Testis (tissue), 3 donors: ENCODE measurements around the gene ATP1A4. TPM values are rescaled to one million over a fixed set of nuclear protein-coding genes. Genes with fewer than 3 reads are reported as not detected.

Source experiments
- DNase-seq: peaks from one replicate; pipeline ENCODE4 v3.0.0-alpha.2; 2019
- H3K27ac ChIP-seq, 2 donors: fragments of 200-600 bp; sonication (generic); one replicate each; pipeline ENCODE4 v1.5.1; 2019
- H3K27me3 ChIP-seq: fragments of 200-600 bp; sonication (generic); one replicate; pipeline ENCODE4 v1.5.1; 2019
- H3K36me3 ChIP-seq: fragments of 200-600 bp; sonication (generic); one replicate; pipeline ENCODE4 v1.5.1; 2017; ENCODE audit warnings: low read depth; ENCODE audit errors: missing control alignments
- H3K4me1 ChIP-seq: fragments of 200-600 bp; sonication (generic); one replicate; pipeline ENCODE4 v1.5.1; 2019
- H3K4me3 ChIP-seq, 2 donors: fragments of 200-600 bp; sonication (generic); one replicate each; pipeline ENCODE4 v1.5.1; 2017 to 2019
- H3K9me3 ChIP-seq: fragments of 200-600 bp; sonication (generic); one replicate; pipeline ENCODE4 v1.5.1; 2017
- POLR2A ChIP-seq: fragments of 450-650 bp; IDR thresholded peaks from one replicate; pipeline ENCODE4 v1.6.1; 2017; ENCODE audit warnings: antibody characterized with exemption, mild to moderate bottlenecking, moderate library complexity
- WGBS, 2 donors: methylation state at CpG; one replicate each; pipeline ENCODE4 v1.1.5; 2018; 5-methylcytosine and 5-hydroxymethylcytosine counted together
- intact Hi-C: fragments of 100-400 bp; cut with DNase I; formaldehyde crosslinking; loops from one replicate; pipeline ENCODE4 v1.15.1; 2023; ENCODE audit warnings: low total_unique reads
- polyA plus RNA-seq: library from polyadenylated mRNA; stranded (reverse); fragments of 350-450 nt; fragmentation: Illumina TruSeq; extraction: RNeasy Lipid Tissue Mini Kit (QIAGEN cat#74804); gene quantifications from one replicate; pipeline ENCODE4 v1.2.3, GENCODE V29; 2014; ENCODE audit warnings: low read depth, low replicate concordance; ENCODE audit not compliant: insufficient read depth
- total RNA-seq, 2 donors: library from RNA; depleted of rRNA; stranded (reverse); fragments of >200 nt; gene quantifications; one replicate each; pipeline ENCODE4 v1.2.3, GENCODE V29; 2016
- TF ChIP-seq, protein P1 (sequence below), 3 experiments: fragments of 450-650 bp in 2 of 3; fragments of 200-600 bp in 1 of 3; sonication (generic) in 1 of 3; IDR thresholded peaks; one replicate each; pipeline ENCODE4 v1.5.1; 2016 to 2019; ENCODE audit warnings: antibody characterized with exemption in 3 of 3, mild to moderate bottlenecking in 2 of 3, moderate library complexity in 1 of 3

Gene ATP1A4
- total and polyA plus RNA-seq, 3 donors from 2014 or later, result 13.3 to 38.6 (median 23.0) TPM

DNA sequence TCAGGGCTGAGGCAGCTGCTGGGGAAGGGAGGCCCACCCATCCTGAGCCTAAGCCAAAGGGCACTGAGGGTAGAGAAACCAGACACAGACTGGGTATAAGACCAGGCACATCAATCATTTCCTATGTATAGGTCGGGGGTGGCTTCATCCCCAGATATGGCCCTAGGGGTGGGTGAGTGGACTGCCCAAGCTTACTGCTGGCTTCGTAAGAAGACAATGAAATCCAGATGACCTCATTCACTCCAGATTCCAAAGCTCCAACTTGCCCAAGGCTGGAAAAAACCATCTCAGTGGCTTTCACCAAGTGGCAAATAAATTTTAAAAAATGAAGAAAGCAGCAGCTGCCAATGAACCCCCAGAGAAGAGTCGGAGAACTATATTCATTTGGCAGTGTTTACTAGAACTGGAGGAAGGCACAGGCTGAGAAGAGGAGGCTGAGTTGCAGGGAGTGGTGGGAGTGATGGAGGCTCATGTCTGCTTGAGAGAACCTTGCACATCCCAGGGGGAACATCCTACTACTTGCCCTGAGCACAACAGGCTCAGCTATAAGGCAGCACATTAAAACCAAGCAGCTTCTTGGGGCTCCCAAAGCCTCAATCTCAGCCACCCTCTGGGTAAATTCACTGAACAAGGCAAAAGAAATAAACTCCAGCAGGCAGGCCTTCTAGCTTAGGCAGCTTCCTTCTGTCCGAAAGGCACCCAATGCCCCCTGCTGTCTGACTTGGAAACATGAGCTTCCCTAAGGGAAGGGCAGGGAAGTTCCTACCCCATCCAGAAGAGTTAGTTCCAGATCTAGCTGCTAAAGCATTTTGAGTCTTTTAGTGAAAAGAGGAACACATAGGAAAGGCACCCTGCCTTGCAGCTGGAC lies 67.9 kb downstream of the ATP1A4 start:
- intact Hi-C loops, result no loop called here
- peaks cover 43% of the 10 kb centered on the region for H3K4me1 ChIP-seq
- peak; percentile 69 for DNase-seq
- H3K36me3 ChIP-seq, result peaks cover 2% of the 10 kb centered on the region
- no peak overlapping the region for H3K4me3 ChIP-seq
- peak overlapping the region; percentile 54 to 72 for H3K27ac ChIP-seq
- WGBS, 2 donors, result 37 to 55% methylated on average over 4 of the region's 4 CpGs
- TF ChIP-seq, protein P1, sequence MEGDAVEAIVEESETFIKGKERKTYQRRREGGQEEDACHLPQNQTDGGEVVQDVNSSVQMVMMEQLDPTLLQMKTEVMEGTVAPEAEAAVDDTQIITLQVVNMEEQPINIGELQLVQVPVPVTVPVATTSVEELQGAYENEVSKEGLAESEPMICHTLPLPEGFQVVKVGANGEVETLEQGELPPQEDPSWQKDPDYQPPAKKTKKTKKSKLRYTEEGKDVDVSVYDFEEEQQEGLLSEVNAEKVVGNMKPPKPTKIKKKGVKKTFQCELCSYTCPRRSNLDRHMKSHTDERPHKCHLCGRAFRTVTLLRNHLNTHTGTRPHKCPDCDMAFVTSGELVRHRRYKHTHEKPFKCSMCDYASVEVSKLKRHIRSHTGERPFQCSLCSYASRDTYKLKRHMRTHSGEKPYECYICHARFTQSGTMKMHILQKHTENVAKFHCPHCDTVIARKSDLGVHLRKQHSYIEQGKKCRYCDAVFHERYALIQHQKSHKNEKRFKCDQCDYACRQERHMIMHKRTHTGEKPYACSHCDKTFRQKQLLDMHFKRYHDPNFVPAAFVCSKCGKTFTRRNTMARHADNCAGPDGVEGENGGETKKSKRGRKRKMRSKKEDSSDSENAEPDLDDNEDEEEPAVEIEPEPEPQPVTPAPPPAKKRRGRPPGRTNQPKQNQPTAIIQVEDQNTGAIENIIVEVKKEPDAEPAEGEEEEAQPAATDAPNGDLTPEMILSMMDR (IDR thresholded peaks at IDR 0.05), result peak; percentile 51 to 61 (median 53)
- TF ChIP-seq POLR2A, result no peak
- H3K27me3 ChIP-seq, result no peaks in the 10 kb centered on the region
- no peaks in the 10 kb centered on the region for H3K9me3 ChIP-seq

DNA sequence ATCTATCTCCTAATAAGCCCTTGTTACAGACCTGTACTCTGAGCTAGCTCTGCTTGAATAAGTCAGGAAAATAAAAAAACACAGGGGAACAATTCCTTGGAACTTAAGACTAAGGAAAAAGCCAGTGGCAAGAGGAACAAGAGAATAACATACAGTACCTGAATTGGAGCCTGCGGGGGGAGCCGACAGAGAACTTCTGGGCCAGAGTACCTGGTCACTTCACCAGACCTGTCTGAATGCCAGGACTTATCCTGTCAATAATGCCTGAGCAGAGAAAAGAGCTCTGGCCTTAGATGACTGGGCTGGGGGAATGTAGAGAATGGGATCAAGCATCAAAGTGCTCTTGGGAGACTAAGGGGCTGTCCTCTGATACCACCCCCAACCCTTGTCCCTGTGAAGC lies 68.9 kb downstream of the ATP1A4 start:
- Histone ChIP-seq H3K4me3 (no peak overlapping the region), H3K36me3 (no peaks in the 10 kb centered on the region), H3K9me3 (no peaks in the 10 kb centered on the region), H3K4me1 (peaks cover 35% of the 10 kb centered on the region), H3K27me3 (no peaks in the 10 kb centered on the region), H3K27ac (no peak overlapping the region)
- DNase-seq, result no peak
- intact Hi-C loops, result no loop called here
- WGBS, 2 donors, result 82% methylated on average over 2 of the region's 2 CpGs
- TF ChIP-seq, protein P1 (IDR thresholded peaks at IDR 0.05), result no peak
- TF ChIP-seq POLR2A, result no peak

DNA sequence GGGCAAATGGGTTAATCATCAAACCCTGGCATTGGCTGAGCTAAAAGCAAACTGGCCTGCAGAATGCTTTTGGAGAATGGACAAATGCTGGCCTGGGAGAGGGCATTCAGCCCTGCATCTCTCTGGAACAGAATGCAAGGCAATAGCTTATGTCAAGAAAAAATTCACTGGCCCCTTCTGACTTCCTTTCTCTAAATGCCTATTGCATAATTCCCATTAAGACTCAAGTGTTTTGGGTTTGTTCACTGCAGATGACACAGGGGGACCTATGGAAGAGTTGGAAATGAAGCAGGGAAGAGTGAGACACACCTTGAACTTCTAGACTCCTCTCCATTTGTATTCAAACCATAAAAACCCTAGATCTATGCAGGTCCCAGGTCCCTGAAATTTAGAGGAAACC lies 69.7 kb downstream of the ATP1A4 start:
- peaks cover 31% of the 10 kb centered on the region for H3K4me1 ChIP-seq
- no peaks in the 10 kb centered on the region for H3K27me3 ChIP-seq
- no peak for DNase-seq
- no peak overlapping the region for H3K4me3 ChIP-seq
- no peaks in the 10 kb centered on the region for H3K36me3 ChIP-seq
- no peaks in the 10 kb centered on the region for H3K9me3 ChIP-seq
- H3K27ac ChIP-seq, result no peak overlapping the region
- intact Hi-C loops, result no loop called here
- no peak for TF ChIP-seq POLR2A
- TF ChIP-seq, protein P1 (IDR thresholded peaks at IDR 0.05), result no peak

DNA sequence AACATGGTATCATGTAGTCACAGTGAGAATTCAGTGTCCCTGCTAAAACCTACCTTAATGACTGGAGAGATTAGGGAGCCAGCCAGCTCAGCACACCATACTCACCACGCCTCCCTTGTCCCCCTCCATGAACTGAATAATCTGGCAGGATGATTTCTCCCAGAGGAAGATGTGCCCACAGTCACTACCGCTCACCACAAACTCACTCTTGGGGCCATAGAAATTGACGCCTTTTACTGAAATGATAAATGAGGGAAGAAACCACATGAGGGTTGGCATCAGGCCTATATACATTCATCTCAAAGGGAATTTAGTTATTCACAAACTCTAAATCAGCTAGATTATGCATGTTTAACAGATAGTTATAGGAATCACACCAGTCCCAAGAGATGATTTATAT lies 71.1 kb downstream of the ATP1A4 start:
- DNase-seq, result no peak
- 77 to 88% methylated on average over 3 of the region's 3 CpGs for WGBS, 2 donors
- no peaks in the 10 kb centered on the region for H3K9me3 ChIP-seq
- no peak overlapping the region for H3K4me3 ChIP-seq
- intact Hi-C loops, result no loop called here
- TF ChIP-seq POLR2A, result no peak
- TF ChIP-seq, protein P1 (IDR thresholded peaks at IDR 0.05), result no peak
- H3K27ac ChIP-seq, result no peak overlapping the region
- H3K27me3 ChIP-seq, result no peaks in the 10 kb centered on the region
- peaks cover 26% of the 10 kb centered on the region for H3K4me1 ChIP-seq
- no peaks in the 10 kb centered on the region for H3K36me3 ChIP-seq

DNA sequence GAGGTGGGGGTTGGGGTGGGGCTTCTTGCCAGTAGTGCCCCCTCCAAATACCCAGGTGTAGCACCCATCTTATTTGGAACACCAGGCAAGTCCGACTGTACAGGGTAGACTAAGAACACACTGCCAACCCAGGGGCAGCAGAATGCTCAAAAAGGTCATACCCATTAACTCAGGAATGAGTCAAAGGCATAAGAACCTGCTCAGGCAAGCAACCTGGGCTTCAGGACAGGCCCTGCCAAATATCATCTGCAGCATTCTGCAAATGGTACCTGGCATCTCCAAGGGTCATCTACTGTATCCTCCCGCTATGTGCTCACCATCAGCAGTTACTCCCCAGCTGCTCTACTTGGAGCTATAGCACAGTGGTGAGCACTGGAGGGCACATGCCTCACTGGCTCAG lies 73.2 kb downstream of the ATP1A4 start:
- no peak for TF ChIP-seq POLR2A
- TF ChIP-seq, protein P1 (IDR thresholded peaks at IDR 0.05), result no peak
- Histone ChIP-seq H3K4me3 (no peak overlapping the region), H3K36me3 (no peaks in the 10 kb centered on the region), H3K27ac (no peak overlapping the region), H3K4me1 (peaks cover 6% of the 10 kb centered on the region), H3K27me3 (no peaks in the 10 kb centered on the region), H3K9me3 (no peaks in the 10 kb centered on the region)
- WGBS, 2 donors, result 93% methylated on average over 2 of the region's 2 CpGs; no CpG with 5 or more reads in 1 of the 2 donors
- intact Hi-C loops, result no loop called here
- no peak for DNase-seq
